AG04449 (cell line): ENCODE results near the gene PARP1.

Source experiments
- CTCF ChIA-PET: fragments of 350-600 bp; formaldehyde crosslinking; extraction: SDS; loops from one replicate; lab custom pipeline; 2021; ENCODE audit warnings: antibody characterized with exemption; lab: Yijun Ruan, JAX
- POLR2A ChIA-PET: fragments of 400-600, 350-600 bp; formaldehyde crosslinking; extraction: SDS; loops from one replicate; lab custom pipeline; 2020; ENCODE audit warnings: antibody characterized with exemption, inconsistent platforms; lab: Yijun Ruan, JAX
- DNase-seq: peaks from one replicate; pipeline ENCODE4 v3.0.0-alpha.2; 2010; ENCODE audit warnings: low read depth, low spot score
- H3K4me3 ChIP-seq: 2 replicates; pipeline ENCODE4 v1.5.1; 2011; ENCODE audit warnings: low read depth, mild to moderate bottlenecking, control low read depth, low read length
- CTCF ChIP-seq: IDR thresholded peaks from one replicate; pipeline ENCODE4 v1.5.1; 2011; ENCODE audit warnings: mild to moderate bottlenecking, moderate library complexity, low read length, control low read depth, inconsistent platforms; ENCODE audit not compliant: insufficient read depth; ENCODE audit errors: missing control alignments

Gene PARP1

GRCh38 chr1:226401355-226402303, 6.3 kb downstream of the PARP1 start:
- DNase-seq, result no peak
- no peak for TF ChIP-seq CTCF
- POLR2A ChIA-PET, result no interaction called here
- no peak overlapping the region for H3K4me3 ChIP-seq
- CTCF ChIA-PET, result interaction anchor here (0.9 kb wide), 1 partner anchor 16 kb away, joined by 4 read pairs; no protein-coding TSS in a partner anchor

GRCh38 chr1:226400519-226401354, 7.2 kb downstream of the PARP1 start:
- ChIA-PET CTCF (interaction anchor here (3.9 kb wide), 1 partner anchor 8 kb away, joined by 31 read pairs; the partner anchor contains the start of gene PARP1), POLR2A (no interaction called here)
- no peak for TF ChIP-seq CTCF
- no peak overlapping the region for H3K4me3 ChIP-seq
- no peak for DNase-seq

- no peak overlapping the region for H3K4me3 ChIP-seq
- ChIA-PET CTCF (interaction anchor here (3.9 kb wide), 1 partner anchor 10 kb away, joined by 31 read pairs; the partner anchor contains the start of gene PARP1), POLR2A (no interaction called here)
- DNase-seq, result no peak
- no peak for TF ChIP-seq CTCF
Measured at GRCh38 chr1:226397955-226398636, 9.8 kb downstream of the PARP1 start.

- H3K4me3 ChIP-seq, result no peak overlapping the region
- ChIA-PET CTCF (interaction anchor here (3.9 kb wide), 1 partner anchor 11 kb away, joined by 31 read pairs; the partner anchor contains the start of gene PARP1), POLR2A (no interaction called here)
- TF ChIP-seq CTCF, result no peak
- DNase-seq, result no peak
Measured at GRCh38 chr1:226397011-226397926, 10.6 kb downstream of the PARP1 start.

- ChIA-PET CTCF (interaction anchor here (2.7 kb wide), 1 partner anchor 12 kb away, joined by 11 read pairs; the partner anchor contains the start of gene PARP1), POLR2A (no interaction called here)
- H3K4me3 ChIP-seq, result no peak overlapping the region
- no peak for DNase-seq
- no peak for TF ChIP-seq CTCF
Measured at GRCh38 chr1:226395753-226396152, 12.1 kb downstream of the PARP1 start.
